DND-41 (cell line): ENCODE measurements around the gene CAPN15.

Experiments
- ATAC-seq: fragments of 200-7000 bp; cut with Tn5 transposase; 3 replicates; pipeline ENCODE4 v1.9.1; 2021; ENCODE audit warnings: low read depth; ENCODE audit not compliant: insufficient read depth
- DNase-seq: peaks from one replicate; pipeline ENCODE4 v3.0.0-alpha.2; 2020
- H2AFZ ChIP-seq: 2 replicates; pipeline ENCODE4 v1.6.0; 2012; ENCODE audit warnings: low read depth, low read length
- H3K27ac ChIP-seq: 2 replicates; pipeline ENCODE4 v1.5.1; 2012; ENCODE audit warnings: low read length, inconsistent platforms
- H3K27me3 ChIP-seq: fragments of 200-600 bp; sonication (generic); 2 replicates; pipeline ENCODE4 v1.6.0; 2012; ENCODE audit warnings: low read length, mild to moderate bottlenecking, inconsistent platforms; ENCODE audit not compliant: insufficient read depth, poor library complexity
- H3K36me3 ChIP-seq: 2 replicates; pipeline ENCODE4 v1.5.1; 2012; ENCODE audit warnings: low read length, inconsistent platforms; ENCODE audit not compliant: insufficient read depth
- H3K4me1 ChIP-seq: 2 replicates; pipeline ENCODE4 v1.5.1; 2012; ENCODE audit warnings: mild to moderate bottlenecking, low read length; ENCODE audit not compliant: insufficient read depth
- H3K4me2 ChIP-seq: 2 replicates; pipeline ENCODE4 v1.6.0; 2012; ENCODE audit warnings: mild to moderate bottlenecking, moderate library complexity, low read length, inconsistent platforms; ENCODE audit not compliant: insufficient read depth
- H3K4me3 ChIP-seq, 2 experiments: fragments of 200-600 bp in 1 of 2; shearing (Covaris generic) in 1 of 2; 2 replicates each; pipeline ENCODE4 v1.5.1; 2012 to 2016; ENCODE audit warnings: inconsistent platforms in 2 of 2, low read length in 2 of 2, mild to moderate bottlenecking in 2 of 2, low read depth in 1 of 2, moderate library complexity in 1 of 2
- H3K79me2 ChIP-seq: 2 replicates; pipeline ENCODE4 v1.6.0; 2012; ENCODE audit warnings: low read length, inconsistent platforms; ENCODE audit not compliant: insufficient read depth
- H3K9ac ChIP-seq: 2 replicates; pipeline ENCODE4 v1.6.0; 2012; ENCODE audit warnings: low read depth, mild to moderate bottlenecking, inconsistent platforms, low read length, moderate library complexity
- H3K9me3 ChIP-seq: 2 replicates; pipeline ENCODE4 v1.5.1; 2012; ENCODE audit warnings: low read length, moderate library complexity, mild to moderate bottlenecking, inconsistent platforms; ENCODE audit not compliant: insufficient read depth, severe bottlenecking
- H4K20me1 ChIP-seq: 2 replicates; pipeline ENCODE4 v1.6.0; 2012; ENCODE audit warnings: low read length; ENCODE audit not compliant: insufficient read depth
- EZH2 ChIP-seq: IDR thresholded peaks from 3 replicates; pipeline ENCODE4 v1.6.1; 2012; ENCODE audit warnings: borderline replicate concordance, low read depth, mild to moderate bottlenecking, moderate library complexity, low read length, inconsistent platforms; ENCODE audit not compliant: severe bottlenecking
- TF ChIP-seq, protein P1 (sequence below): IDR thresholded peaks from 2 replicates; pipeline ENCODE4 v1.5.1; 2012; ENCODE audit warnings: borderline replicate concordance, low read length, moderate library complexity, mild to moderate bottlenecking; ENCODE audit not compliant: poor library complexity, severe bottlenecking; ENCODE audit errors: extremely low read depth

Gene CAPN15

DNA sequence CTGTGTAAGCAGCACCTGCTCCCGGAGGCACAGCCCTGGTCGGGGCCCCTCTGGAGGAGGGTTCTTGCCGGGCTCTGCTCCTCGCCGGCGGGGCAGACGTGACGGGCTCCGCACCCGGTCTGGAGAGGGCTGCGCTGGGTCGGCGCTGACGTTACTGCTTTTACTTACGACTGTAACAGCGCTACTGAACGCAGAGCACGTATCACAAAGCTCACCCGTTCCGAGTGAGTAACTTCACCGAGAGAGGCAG, 61.1 kb downstream of the CAPN15 start:
- Histone ChIP-seq H3K79me2 (peaks cover 55% of the 10 kb centered on the region), H3K9ac (peak overlapping the region; percentile 89), H3K27ac (peak overlapping the region; percentile 95), H3K36me3 (peaks cover 14% of the 10 kb centered on the region), H4K20me1 (peaks cover 58% of the 10 kb centered on the region), H3K27me3 (no peaks in the 10 kb centered on the region), H3K4me3 (peak overlapping the region; percentile 66 to 85; a peak in 3 of 4 replicates), H3K9me3 (no peaks in the 10 kb centered on the region), H3K4me1 (peaks cover 36% of the 10 kb centered on the region), H2AFZ (peak overlapping the region; percentile 82), H3K4me2 (peak overlapping the region; percentile 96)
- ATAC-seq (peak; percentile 2; the same call in 1 of the 3 replicates), DNase-seq (peak; percentile 62)
- TF ChIP-seq EZH2, result no peak
- TF ChIP-seq, protein P1, sequence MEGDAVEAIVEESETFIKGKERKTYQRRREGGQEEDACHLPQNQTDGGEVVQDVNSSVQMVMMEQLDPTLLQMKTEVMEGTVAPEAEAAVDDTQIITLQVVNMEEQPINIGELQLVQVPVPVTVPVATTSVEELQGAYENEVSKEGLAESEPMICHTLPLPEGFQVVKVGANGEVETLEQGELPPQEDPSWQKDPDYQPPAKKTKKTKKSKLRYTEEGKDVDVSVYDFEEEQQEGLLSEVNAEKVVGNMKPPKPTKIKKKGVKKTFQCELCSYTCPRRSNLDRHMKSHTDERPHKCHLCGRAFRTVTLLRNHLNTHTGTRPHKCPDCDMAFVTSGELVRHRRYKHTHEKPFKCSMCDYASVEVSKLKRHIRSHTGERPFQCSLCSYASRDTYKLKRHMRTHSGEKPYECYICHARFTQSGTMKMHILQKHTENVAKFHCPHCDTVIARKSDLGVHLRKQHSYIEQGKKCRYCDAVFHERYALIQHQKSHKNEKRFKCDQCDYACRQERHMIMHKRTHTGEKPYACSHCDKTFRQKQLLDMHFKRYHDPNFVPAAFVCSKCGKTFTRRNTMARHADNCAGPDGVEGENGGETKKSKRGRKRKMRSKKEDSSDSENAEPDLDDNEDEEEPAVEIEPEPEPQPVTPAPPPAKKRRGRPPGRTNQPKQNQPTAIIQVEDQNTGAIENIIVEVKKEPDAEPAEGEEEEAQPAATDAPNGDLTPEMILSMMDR, result no peak

DNA sequence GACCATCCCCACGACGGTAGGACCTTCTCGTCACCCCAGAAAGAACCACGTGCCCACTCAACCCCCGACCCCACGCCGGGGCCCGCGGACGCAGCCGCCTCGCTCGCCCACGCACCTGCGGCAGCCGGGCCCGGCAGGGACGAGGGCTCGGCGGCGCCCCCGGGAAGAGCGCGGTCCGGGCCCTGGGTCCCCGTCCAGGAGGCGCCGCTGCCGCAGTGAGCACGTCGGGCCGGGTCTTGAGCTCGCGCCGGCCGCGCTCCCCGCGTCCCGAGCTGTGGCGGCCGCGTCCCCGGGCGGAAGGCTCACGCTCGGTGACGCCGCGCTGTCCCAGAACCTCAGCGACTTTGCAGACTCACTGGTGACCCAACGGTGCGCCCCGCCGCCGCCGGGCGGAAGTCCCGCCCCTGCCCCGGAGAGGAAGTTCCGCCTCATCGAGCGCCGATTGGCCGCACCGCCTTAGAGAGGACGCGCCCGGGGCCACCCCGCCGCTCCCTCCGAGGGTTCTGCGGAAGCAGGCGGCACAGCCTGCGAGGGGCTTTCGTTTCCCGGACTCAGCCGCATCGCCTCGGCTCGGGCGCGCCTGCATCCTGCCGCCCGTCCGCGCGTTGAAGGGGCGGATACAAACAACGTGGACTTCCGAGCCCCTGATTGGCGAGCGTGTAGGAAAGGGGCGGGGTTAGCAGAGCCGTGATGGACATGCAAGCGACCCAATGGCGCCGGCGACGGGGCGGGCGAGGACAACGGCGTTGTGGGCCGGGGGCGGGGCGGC, 61.6 kb downstream of the CAPN15 start:
- Histone ChIP-seq H3K27me3 (no peaks in the 10 kb centered on the region), H3K9ac (peak overlapping the region; percentile 89), H2AFZ (peak overlapping the region; percentile 82), H3K36me3 (peaks cover 14% of the 10 kb centered on the region), H4K20me1 (peaks cover 63% of the 10 kb centered on the region), H3K27ac (peak overlapping the region; percentile 95), H3K9me3 (no peaks in the 10 kb centered on the region), H3K4me3 (peak overlapping the region; percentile 66 to 85; a peak in 3 of 4 replicates), H3K4me2 (peak overlapping the region; percentile 96), H3K79me2 (peaks cover 60% of the 10 kb centered on the region), H3K4me1 (peaks cover 36% of the 10 kb centered on the region)
- peak; percentile 98 for DNase-seq
- ATAC-seq, result peak; percentile 75
- no peak for TF ChIP-seq EZH2
- TF ChIP-seq, protein P1, result no peak

DNA sequence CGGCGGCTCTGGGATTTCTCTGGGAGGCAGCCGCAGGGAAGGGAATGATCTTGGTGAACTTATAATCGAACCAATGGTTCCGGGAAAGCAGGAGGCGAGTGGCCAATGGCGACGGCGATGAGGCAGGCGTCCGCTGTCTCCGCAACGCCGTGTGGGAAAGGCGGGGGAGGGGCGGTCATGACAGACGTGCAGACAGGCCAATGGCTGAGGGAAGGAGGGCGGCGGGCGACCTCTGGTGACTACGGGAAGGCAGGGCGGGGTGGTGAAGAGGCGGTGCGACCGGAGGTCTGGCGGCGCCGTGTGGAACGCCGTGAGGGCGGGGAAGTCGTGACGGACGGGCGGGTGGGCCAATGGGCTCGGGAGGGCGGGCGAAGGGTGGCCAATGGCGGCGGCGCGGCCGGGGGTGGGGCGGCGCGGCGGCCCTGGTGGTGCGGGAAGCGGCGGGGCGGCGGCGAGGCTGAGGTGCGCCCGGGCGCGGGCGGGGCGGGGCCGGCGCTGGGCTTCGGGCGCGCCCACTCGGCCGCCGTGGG, 62.2 kb downstream of the CAPN15 start, which contains the start of gene RAB40C:
TSS of gene RAB40C (plus strand) at position 409 of the 530 bp plus-strand sequence. CDS start 226 bp downstream, outside the sequence.
- Histone ChIP-seq H4K20me1 (peaks cover 63% of the 10 kb centered on the region), H3K27ac (peak within 1 kb of the TSS; percentile 95), H3K27me3 (no peaks in the 10 kb centered on the region), H3K4me2 (peak within 1 kb of the TSS; percentile 100), H3K36me3 (peaks cover 14% of the 10 kb centered on the region), H3K9ac (peak within 1 kb of the TSS; percentile 89), H2AFZ (peak within 1 kb of the TSS; percentile 86), H3K4me3 (peak within 1 kb of the TSS; percentile 85 to 86; a peak in 3 of 4 replicates), H3K9me3 (no peaks in the 10 kb centered on the region), H3K79me2 (peaks cover 66% of the 10 kb centered on the region), H3K4me1 (peaks cover 36% of the 10 kb centered on the region)
- DNase-seq (peak; percentile 99), ATAC-seq (peak; percentile 84)
- TF ChIP-seq EZH2, result no peak
- TF ChIP-seq, protein P1, result peak; percentile 23
